ENCODE measurements around the gene CDC42BPB.

Gene CDC42BPB

DNA sequence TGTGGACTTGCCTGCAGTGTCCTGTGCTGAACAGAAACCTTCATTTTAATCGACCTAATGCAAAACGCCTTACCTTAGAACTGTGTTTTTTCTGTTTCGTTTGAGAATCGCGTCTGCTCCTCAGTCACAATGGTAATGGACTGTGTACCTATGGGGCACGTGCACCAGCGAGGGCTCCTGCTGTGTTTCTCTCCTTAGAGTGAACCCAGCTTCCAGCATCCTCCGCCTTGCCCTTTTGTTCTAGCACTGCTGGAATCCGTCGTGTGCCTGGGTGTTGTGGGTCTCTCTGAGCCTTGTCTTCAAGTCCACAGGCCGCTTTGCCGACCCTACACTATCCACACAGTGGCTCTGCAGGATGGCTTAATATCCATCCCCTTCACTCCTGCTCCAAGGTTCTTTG lies 131.2 kb downstream of the CDC42BPB start:
- CTCF ChIA-PET = no interaction called here
- POLR2A ChIA-PET = no interaction called here
- TF ChIP-seq HDGF (IDR thresholded peaks at IDR 0.05; ENCODE audit: borderline replicate concordance) (no peak), SUZ12 (IDR thresholded peaks at IDR 0.05) (no peak), SP1 (IDR thresholded peaks at IDR 0.05) (no peak), FOXM1 (IDR thresholded peaks at IDR 0.05; ENCODE audit: borderline replicate concordance) (no peak), FOXA1 (IDR thresholded peaks at IDR 0.05) (no peak)
- DNase-seq (ENCODE audit: extremely low spot score) = no peak

DNA sequence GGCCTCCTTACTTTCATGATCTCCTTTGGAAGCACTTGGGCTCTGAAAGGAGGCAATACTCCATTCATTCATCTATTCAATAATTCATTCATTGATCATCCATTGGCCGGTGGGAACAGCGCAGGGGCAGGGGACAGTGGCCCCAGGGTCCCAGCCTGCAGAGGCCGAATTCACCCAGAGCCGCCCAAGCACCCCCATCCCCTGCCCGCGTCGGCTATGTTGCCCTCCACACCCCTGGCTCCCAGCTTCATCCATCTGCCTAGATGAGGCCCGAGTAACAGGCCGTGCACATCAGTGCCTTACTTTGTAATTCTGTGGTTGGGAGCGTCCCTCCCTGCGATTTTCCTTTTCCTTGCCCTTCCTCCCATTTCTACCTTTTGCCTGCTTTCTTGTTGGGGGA lies 131.7 kb downstream of the CDC42BPB start:
- no peak for TF ChIP-seq HDGF (IDR thresholded peaks at IDR 0.05; ENCODE audit: borderline replicate concordance)
- DNase-seq (ENCODE audit: extremely low spot score) = no peak
- ChIA-PET POLR2A (no interaction called here), CTCF (interaction anchor here (1.9 to 2.0 kb wide), 2 partner anchors 9 to 231 kb away, joined by 6 to 7 read pairs; no protein-coding TSS in a partner anchor)

DNA sequence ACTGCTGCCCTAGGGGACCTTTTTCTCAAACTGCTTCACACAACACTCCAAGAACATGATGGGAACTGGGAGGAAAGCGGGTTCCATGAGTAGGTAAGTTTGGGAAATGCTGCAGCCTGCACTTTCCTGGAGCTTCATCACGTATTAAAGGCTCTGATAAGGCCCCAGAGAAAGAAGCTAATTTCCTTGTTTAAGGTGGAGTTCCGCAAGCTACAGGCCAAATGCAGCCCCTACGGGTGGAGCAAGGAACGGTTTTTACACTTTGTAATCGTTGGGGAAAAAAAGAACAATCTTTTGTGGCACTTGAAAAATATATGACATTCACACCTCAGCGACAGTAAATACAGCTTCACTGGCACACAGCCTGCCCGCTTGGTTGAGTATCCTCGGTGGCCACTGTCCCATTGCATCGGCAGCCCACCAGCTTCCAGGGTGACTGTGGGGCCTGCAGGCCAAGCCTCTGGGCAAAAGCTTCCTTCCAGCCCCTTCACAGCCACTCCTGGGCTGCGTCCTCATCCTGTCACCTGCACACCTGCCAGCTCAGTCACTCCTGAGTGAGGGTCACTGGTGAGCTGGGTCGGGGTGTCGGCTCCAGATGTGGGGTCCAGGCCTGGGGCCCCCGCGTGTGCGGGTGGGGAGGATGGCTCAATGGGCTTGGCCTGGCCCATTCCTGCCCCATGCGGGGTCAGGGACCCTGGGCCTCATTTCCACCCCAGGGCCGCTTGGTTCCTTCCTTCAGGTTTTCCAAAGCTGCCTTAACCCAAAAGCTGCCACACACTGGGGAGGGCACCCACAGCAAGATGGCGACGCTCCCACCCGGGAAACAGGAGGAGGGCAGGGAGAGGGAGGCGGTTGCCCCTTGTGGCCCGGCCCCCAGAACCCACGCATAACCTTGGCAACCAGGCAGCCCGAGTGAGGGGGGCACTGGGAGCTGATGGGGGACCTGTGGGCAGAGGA lies 132.4 kb downstream of the CDC42BPB start:
- ChIA-PET CTCF (interaction anchor here (1.9 to 2.0 kb wide), 2 partner anchors 10 to 231 kb away, joined by 6 to 7 read pairs; no protein-coding TSS in a partner anchor), POLR2A (no interaction called here)
- DNase-seq (ENCODE audit: extremely low spot score) = no peak
- TF ChIP-seq LEF1 (IDR thresholded peaks at IDR 0.05; ENCODE audit: borderline replicate concordance) (no peak), SUZ12 (IDR thresholded peaks at IDR 0.05) (no peak), FOXA1 (IDR thresholded peaks at IDR 0.05) (no peak), CTBP1 (IDR thresholded peaks at IDR 0.05; ENCODE audit: borderline replicate concordance) (no peak), ELF4 (IDR thresholded peaks at IDR 0.05) (no peak), NFRKB (IDR thresholded peaks at IDR 0.05) (no peak), L3MBTL2 (conservative IDR thresholded peaks at IDR 0.05) (no peak), FOXM1 (IDR thresholded peaks at IDR 0.05; ENCODE audit: borderline replicate concordance) (no peak), FOXK2 (IDR thresholded peaks at IDR 0.05) (no peak), ZNF384 (IDR thresholded peaks at IDR 0.05) (no peak), BHLHE40 (IDR thresholded peaks at IDR 0.05; ENCODE audit: borderline replicate concordance) (no peak), SP1 (IDR thresholded peaks at IDR 0.05) (no peak)

DNA sequence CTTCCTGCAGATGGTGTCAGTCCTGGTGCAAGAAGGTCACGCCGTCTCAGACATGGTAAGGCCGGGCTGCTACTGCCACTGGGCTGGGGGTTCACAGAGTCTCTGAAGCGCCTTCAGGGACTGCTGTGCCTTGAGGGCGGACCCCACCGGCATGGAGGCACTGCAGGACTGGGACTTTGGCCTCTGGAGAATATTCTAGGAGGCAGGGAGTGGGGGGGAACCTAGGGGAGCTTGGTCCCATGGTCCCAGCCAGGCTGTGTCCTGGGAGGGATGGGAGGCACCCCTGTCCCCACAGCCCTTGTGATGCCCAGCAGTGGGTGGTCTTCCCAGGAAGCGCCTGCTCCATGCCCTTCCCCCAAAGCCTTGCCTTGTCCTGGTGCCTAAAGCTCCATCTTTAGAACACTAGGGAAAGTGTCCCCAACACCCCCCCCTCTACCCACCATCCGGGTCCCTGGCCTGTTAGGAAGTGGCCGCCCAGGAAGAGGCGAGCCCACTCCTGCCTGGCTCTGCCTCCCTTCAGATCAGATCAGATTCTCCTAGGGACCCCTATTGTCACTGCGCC lies 133.3 kb downstream of the CDC42BPB start:
- ChIA-PET POLR2A (no interaction called here), CTCF (interaction anchor here (1.9 to 2.0 kb wide), 2 partner anchors 11 to 230 kb away, joined by 6 to 7 read pairs; no protein-coding TSS in a partner anchor)
- no peak for DNase-seq (ENCODE audit: extremely low spot score)
- TF ChIP-seq, protein P1, sequence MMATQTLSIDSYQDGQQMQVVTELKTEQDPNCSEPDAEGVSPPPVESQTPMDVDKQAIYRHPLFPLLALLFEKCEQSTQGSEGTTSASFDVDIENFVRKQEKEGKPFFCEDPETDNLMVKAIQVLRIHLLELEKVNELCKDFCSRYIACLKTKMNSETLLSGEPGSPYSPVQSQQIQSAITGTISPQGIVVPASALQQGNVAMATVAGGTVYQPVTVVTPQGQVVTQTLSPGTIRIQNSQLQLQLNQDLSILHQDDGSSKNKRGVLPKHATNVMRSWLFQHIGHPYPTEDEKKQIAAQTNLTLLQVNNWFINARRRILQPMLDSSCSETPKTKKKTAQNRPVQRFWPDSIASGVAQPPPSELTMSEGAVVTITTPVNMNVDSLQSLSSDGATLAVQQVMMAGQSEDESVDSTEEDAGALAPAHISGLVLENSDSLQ (IDR thresholded peaks at IDR 0.05) = no peak
- TF ChIP-seq SP1 (IDR thresholded peaks at IDR 0.05) (no peak), FOXA1 (IDR thresholded peaks at IDR 0.05) (no peak), TARDBP (IDR thresholded peaks at IDR 0.05) (no peak), SUZ12 (IDR thresholded peaks at IDR 0.05) (no peak), L3MBTL2 (conservative IDR thresholded peaks at IDR 0.05) (no peak), HDGF (IDR thresholded peaks at IDR 0.05; ENCODE audit: borderline replicate concordance) (no peak), ZNF384 (IDR thresholded peaks at IDR 0.05) (no peak), NFRKB (IDR thresholded peaks at IDR 0.05) (no peak), ARNT (IDR thresholded peaks at IDR 0.05) (no peak), FOXM1 (IDR thresholded peaks at IDR 0.05; ENCODE audit: borderline replicate concordance) (no peak), LEF1 (IDR thresholded peaks at IDR 0.05; ENCODE audit: borderline replicate concordance) (no peak), CTBP1 (IDR thresholded peaks at IDR 0.05; ENCODE audit: borderline replicate concordance) (no peak), ELF4 (IDR thresholded peaks at IDR 0.05) (no peak), BHLHE40 (IDR thresholded peaks at IDR 0.05; ENCODE audit: borderline replicate concordance) (no peak), FOXK2 (IDR thresholded peaks at IDR 0.05) (no peak)

DNA sequence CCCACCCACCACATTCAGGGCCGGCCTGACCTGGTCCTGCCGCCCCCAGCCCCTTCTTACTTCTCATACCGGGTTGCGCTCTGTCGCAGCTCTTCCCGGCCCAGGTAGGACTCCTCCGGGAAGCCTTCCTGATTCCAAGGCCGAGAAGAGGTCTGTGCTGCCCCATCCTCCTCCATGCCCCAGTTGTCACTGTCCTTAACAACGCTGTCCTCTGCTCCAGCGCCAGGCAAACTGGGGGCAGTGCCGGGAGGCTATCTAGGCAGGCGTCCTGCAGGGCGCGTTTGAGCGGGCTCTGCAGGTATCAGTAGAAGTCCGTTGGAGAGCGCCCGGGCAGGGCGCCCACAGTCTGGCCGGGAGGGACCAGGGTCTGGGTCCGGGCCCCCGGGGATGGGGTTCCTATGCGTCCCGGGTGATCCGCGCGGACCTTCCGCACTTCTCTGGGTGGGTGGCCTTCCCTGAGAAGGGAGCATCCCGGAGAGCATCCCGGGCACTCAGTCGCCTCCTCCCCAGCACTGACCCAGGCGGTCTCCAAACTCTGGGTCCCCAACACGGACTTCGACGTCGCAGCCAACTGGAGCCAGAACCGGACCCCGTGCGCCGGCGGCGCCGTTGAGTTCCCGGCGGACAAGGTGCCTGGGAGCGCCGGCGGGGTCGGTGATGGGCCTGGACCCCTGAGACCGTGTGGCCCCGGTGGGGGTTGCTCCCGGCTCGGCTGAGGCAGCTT lies 134.0 kb downstream of the CDC42BPB start:
- CTCF ChIA-PET = interaction anchor here (1.9 kb wide), 1 partner anchor 12 kb away, joined by 6 read pairs; no protein-coding TSS in a partner anchor
- DNase-seq (ENCODE audit: extremely low spot score) = no peak
- TF ChIP-seq FOXM1 (IDR thresholded peaks at IDR 0.05; ENCODE audit: borderline replicate concordance) = no peak
- TF ChIP-seq L3MBTL2 (conservative IDR thresholded peaks at IDR 0.05) = no peak
- no peak for TF ChIP-seq SP1 (IDR thresholded peaks at IDR 0.05)
- TF ChIP-seq ELF4 (IDR thresholded peaks at IDR 0.05) = no peak
- no peak for TF ChIP-seq FOXK2 (IDR thresholded peaks at IDR 0.05)
- no peak for TF ChIP-seq TARDBP (IDR thresholded peaks at IDR 0.05)
- TF ChIP-seq LEF1 (IDR thresholded peaks at IDR 0.05; ENCODE audit: borderline replicate concordance) = no peak
- TF ChIP-seq, protein P1 (IDR thresholded peaks at IDR 0.05) = no peak
- TF ChIP-seq NFRKB (IDR thresholded peaks at IDR 0.05) = no peak
- TF ChIP-seq HDGF (IDR thresholded peaks at IDR 0.05; ENCODE audit: borderline replicate concordance) = no peak
- TF ChIP-seq BHLHE40 (IDR thresholded peaks at IDR 0.05; ENCODE audit: borderline replicate concordance) = no peak
- no peak for TF ChIP-seq SUZ12 (IDR thresholded peaks at IDR 0.05)
- TF ChIP-seq CTBP1 (IDR thresholded peaks at IDR 0.05; ENCODE audit: borderline replicate concordance) = no peak
- TF ChIP-seq ARNT (IDR thresholded peaks at IDR 0.05) = no peak
- no peak for TF ChIP-seq ZNF384 (IDR thresholded peaks at IDR 0.05)
- no peak for TF ChIP-seq FOXA1 (IDR thresholded peaks at IDR 0.05)
- POLR2A ChIA-PET = no interaction called here
